Measurements from ENCODE around the gene ARHGEF11.

DNA sequence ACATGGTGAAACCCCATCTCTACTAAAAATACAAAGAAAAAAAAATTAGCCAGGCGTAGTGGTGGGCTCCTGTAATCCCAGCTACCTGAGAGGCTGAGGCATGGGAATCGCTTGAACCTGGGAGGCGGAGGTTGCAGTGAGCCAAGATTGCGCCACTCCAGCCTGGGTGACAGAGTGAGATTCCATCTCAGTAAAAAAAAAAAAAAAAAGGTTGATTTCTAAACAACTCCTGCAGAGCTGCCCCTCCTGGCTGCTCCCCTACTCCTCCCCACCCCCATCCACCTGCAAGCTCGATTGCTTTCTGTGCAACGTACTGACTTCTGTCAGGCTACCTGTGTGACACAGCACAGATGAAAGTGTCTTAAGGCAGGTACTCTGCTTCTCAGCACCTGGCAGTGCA, 40.8 kb upstream of the ARHGEF11 start:
- TF ChIP-seq, protein P1, sequence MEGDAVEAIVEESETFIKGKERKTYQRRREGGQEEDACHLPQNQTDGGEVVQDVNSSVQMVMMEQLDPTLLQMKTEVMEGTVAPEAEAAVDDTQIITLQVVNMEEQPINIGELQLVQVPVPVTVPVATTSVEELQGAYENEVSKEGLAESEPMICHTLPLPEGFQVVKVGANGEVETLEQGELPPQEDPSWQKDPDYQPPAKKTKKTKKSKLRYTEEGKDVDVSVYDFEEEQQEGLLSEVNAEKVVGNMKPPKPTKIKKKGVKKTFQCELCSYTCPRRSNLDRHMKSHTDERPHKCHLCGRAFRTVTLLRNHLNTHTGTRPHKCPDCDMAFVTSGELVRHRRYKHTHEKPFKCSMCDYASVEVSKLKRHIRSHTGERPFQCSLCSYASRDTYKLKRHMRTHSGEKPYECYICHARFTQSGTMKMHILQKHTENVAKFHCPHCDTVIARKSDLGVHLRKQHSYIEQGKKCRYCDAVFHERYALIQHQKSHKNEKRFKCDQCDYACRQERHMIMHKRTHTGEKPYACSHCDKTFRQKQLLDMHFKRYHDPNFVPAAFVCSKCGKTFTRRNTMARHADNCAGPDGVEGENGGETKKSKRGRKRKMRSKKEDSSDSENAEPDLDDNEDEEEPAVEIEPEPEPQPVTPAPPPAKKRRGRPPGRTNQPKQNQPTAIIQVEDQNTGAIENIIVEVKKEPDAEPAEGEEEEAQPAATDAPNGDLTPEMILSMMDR (IDR thresholded peaks at IDR 0.05), result no peak
- TF ChIP-seq POLR2A (IDR thresholded peaks at IDR 0.05; ENCODE audit: low read depth), result no peak
- TF ChIP-seq EP300 (IDR thresholded peaks at IDR 0.05), result no peak
- no peak for TF ChIP-seq POLR2AphosphoS5 (IDR thresholded peaks at IDR 0.05)
